Peyer's patch (tissue), 4 donors: Measurements from ENCODE around the gene COL4A1.

ENCODE experiments used
- CTCF ChIP-seq, 6 experiments: fragments of 450-650 bp in 4 of 6; fragments of 200-600 bp in 2 of 6; sonication (generic) in 1 of 6; IDR thresholded peaks; one replicate each; pipeline ENCODE4 v1.5.1; 2017 to 2019; ENCODE audit warnings: antibody characterized with exemption in 6 of 6, mild to moderate bottlenecking in 3 of 6, moderate library complexity in 1 of 6
- POLR2A ChIP-seq, 2 donors: fragments of 450-650 bp; IDR thresholded peaks; one replicate each; pipeline ENCODE4 v1.5.1; 2017; ENCODE audit warnings: antibody characterized with exemption in 2 of 2, mild to moderate bottlenecking in 2 of 2, moderate library complexity in 2 of 2

DNA sequence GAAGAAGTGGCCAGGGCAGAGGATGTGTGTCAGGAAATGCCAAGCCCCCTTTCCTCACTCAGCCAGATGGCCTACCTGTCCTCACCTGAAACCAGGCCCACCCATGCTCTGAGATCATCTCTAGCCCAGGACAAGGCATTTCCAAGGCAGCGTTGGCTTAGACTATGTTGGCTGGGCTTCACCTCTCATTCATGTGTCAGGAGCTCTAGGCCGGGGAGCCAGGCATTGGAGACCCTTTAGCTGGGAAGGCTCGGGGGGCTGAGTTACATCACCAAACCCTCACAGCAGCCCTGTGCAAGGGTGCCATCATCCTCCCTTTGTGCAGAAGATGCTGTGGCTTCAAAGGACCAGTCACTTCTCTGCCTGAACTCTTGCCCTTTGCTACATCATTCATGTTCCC lies 40.1 kb upstream of the COL4A1 start:
- TF ChIP-seq POLR2A (IDR thresholded peaks at IDR 0.05), result no peak
- TF ChIP-seq CTCF (IDR thresholded peaks at IDR 0.05), result no peak
